HepG2 (cell line): ENCODE measurements around the gene SLC5A10.

Source experiments
- EP300 ChIP-seq, 3 experiments: sonication (generic) in 1 of 3; formaldehyde crosslinking in 1 of 3; IDR thresholded peaks; 2 replicates each; pipeline versions ENCODE4 v1.5.1 to v1.6.1; 2011 to 2020; ENCODE audit warnings: low read depth in 2 of 3, low read length in 2 of 3, borderline replicate concordance in 1 of 3, improper control_type of control experiment in 1 of 3, mild to moderate bottlenecking in 1 of 3, missing genetic modification reagents in 1 of 3, moderate library complexity in 1 of 3
- EZH2 ChIP-seq: conservative IDR thresholded peaks from 2 replicates; pipeline ENCODE4 v1.6.1; 2012; ENCODE audit warnings: mild to moderate bottlenecking, low read depth, low read length, moderate library complexity
- JUND ChIP-seq: sonication (generic); formaldehyde crosslinking; IDR thresholded peaks from 2 replicates; pipeline ENCODE4 v1.8.0; 2022; ENCODE audit warnings: mild to moderate bottlenecking, missing genetic modification reagents
- KAT8 ChIP-seq: IDR thresholded peaks from 2 replicates; pipeline ENCODE4 v1.6.1; 2016; ENCODE audit warnings: missing genetic modification reagents, missing compliant biosample characterization
- KDM1A ChIP-seq: IDR thresholded peaks from 2 replicates; pipeline ENCODE4 v1.6.1; 2016; ENCODE audit warnings: missing compliant biosample characterization
- MAZ ChIP-seq, 2 experiments: sonication (generic) in 1 of 2; formaldehyde crosslinking in 1 of 2; IDR thresholded peaks; 2 replicates each; pipeline versions ENCODE4 v1.5.0 to v1.6.1; 2012 to 2020; ENCODE audit warnings: low read depth in 2 of 2, mild to moderate bottlenecking in 2 of 2, borderline replicate concordance in 1 of 2, improper control_type of control experiment in 1 of 2, low read length in 1 of 2, missing genetic modification reagents in 1 of 2, moderate library complexity in 1 of 2
- POLR2AphosphoS5 ChIP-seq: IDR thresholded peaks from 2 replicates; pipeline ENCODE4 v1.6.1; 2012; ENCODE audit warnings: low read depth, low read length
- REPIN1 ChIP-seq: sonication (generic); formaldehyde crosslinking; IDR thresholded peaks from 2 replicates; pipeline ENCODE4 v1.8.0; 2022; ENCODE audit warnings: missing genetic modification reagents, low read depth, mild to moderate bottlenecking, borderline replicate concordance
- RORA ChIP-seq: sonication (generic); formaldehyde crosslinking; IDR thresholded peaks from 2 replicates; pipeline ENCODE4 v1.5.0; 2020; ENCODE audit warnings: mild to moderate bottlenecking, missing genetic modification reagents, moderate library complexity
- TAF1 ChIP-seq: sonication (generic); formaldehyde crosslinking; IDR thresholded peaks from 2 replicates; pipeline ENCODE4 v1.4.0; 2020; ENCODE audit warnings: missing genetic modification reagents
- TCF12 ChIP-seq, 2 experiments: fragments of 450-650 bp in 1 of 2; sonication (generic) in 1 of 2; formaldehyde crosslinking in 1 of 2; IDR thresholded peaks; 2 replicates each; pipeline versions ENCODE4 v1.6.1 to v1.8.0; 2017 to 2022; ENCODE audit warnings: antibody characterized with exemption in 1 of 2, mild to moderate bottlenecking in 1 of 2, missing genetic modification reagents in 1 of 2, moderate library complexity in 1 of 2
- ZFY ChIP-seq: sonication (generic); formaldehyde crosslinking; IDR thresholded peaks from 2 replicates; pipeline ENCODE4 v1.4.0; 2020; ENCODE audit warnings: missing genetic modification reagents
- ZNF280D ChIP-seq: sonication (generic); formaldehyde crosslinking; IDR thresholded peaks from 2 replicates; pipeline ENCODE4 v1.5.1; 2020; ENCODE audit warnings: mild to moderate bottlenecking, missing genetic modification reagents
- TF ChIP-seq, protein P1 (sequence below): sonication (generic); formaldehyde crosslinking; IDR thresholded peaks from 2 replicates; pipeline ENCODE4 v1.5.0; 2020; ENCODE audit warnings: mild to moderate bottlenecking, missing genetic modification reagents, moderate library complexity

- no peak for TF ChIP-seq ZNF280D (CRISPR knock-in tag)
- no peak for TF ChIP-seq RORA
- TF ChIP-seq EP300 (IDR thresholded peaks at IDR 0.05; ENCODE audit: low read depth in 2 of 2, low read length in 2 of 2), result no peak
- no peak for TF ChIP-seq EP300 (CRISPR knock-in tag; IDR thresholded peaks at IDR 0.05; ENCODE audit: borderline replicate concordance)
- TF ChIP-seq, protein P1, sequence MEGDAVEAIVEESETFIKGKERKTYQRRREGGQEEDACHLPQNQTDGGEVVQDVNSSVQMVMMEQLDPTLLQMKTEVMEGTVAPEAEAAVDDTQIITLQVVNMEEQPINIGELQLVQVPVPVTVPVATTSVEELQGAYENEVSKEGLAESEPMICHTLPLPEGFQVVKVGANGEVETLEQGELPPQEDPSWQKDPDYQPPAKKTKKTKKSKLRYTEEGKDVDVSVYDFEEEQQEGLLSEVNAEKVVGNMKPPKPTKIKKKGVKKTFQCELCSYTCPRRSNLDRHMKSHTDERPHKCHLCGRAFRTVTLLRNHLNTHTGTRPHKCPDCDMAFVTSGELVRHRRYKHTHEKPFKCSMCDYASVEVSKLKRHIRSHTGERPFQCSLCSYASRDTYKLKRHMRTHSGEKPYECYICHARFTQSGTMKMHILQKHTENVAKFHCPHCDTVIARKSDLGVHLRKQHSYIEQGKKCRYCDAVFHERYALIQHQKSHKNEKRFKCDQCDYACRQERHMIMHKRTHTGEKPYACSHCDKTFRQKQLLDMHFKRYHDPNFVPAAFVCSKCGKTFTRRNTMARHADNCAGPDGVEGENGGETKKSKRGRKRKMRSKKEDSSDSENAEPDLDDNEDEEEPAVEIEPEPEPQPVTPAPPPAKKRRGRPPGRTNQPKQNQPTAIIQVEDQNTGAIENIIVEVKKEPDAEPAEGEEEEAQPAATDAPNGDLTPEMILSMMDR, result no peak
- TF ChIP-seq REPIN1, result no peak
- no peak for TF ChIP-seq MAZ (IDR thresholded peaks at IDR 0.05; ENCODE audit: borderline replicate concordance, low read depth, low read length)
- TF ChIP-seq MAZ (CRISPR knock-in tag; IDR thresholded peaks at IDR 0.05; ENCODE audit: low read depth), result no peak
- no peak for TF ChIP-seq POLR2AphosphoS5
- no peak for TF ChIP-seq TAF1 (CRISPR knock-in tag)
- no peak for TF ChIP-seq TCF12 (IDR thresholded peaks at IDR 0.05)
- no peak for TF ChIP-seq TCF12 (CRISPR knock-in tag; IDR thresholded peaks at IDR 0.05)
- TF ChIP-seq EZH2, result no peak
- no peak for TF ChIP-seq KAT8 (CRISPR knock-in tag)
- TF ChIP-seq ZFY (CRISPR knock-in tag), result no peak
- TF ChIP-seq JUND (CRISPR knock-in tag), result no peak
- TF ChIP-seq KDM1A, result no peak
These were observed 4.6 kb downstream of the SLC5A10 start for GRCh38 chr17:18956581-18956980.
